ENCODE results near the gene LETM1.

Gene LETM1

DNA sequence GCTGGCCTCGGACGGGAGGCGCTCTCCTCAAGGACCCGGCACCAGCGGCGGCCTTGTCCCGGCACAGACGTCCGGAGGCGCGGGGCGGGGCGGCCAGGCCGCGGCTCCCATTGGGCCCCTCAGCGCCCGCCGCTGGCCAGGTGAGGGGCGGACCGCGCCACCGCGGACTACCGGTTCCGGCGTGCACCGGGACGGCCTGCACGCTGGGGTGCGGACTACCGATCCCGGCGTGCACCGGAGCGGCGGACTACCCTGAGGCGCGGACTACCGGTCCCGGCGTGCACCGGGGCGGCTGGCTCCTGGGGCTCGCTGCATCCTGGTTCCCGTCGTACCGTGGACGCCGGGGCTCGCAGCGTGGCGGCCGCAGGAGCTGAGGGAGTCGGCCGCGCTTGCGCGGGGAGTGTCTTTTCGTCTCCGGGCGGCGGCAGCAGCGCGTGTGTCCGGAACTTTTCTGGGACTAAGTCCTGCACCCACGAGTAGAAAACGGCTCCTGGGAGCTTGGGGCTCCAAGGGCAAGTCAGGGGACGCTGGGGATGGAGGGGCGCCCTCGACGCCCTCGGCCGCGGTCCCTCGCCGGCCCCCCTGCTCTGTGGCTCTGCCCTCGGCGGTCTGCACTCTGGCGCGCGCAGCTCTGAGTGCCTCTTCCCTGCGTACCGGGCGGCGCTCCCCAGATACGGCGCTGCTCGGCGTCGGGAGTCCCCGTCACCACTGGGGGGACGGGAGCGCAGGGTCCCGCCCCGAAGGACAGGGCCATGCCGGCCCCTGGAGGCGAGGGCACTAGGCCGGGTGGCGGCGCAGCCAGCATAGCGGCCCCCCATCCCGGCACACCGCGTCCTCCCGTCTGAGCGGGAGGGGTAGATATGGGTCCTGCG, at the start of gene LETM1:
Gene LETM1, minus strand, starts transcription at position 86 of the 872 bp plus-strand sequence. CDS start 206 bp downstream, outside the sequence.
- peak; percentile 86 for DNase-seq

DNA sequence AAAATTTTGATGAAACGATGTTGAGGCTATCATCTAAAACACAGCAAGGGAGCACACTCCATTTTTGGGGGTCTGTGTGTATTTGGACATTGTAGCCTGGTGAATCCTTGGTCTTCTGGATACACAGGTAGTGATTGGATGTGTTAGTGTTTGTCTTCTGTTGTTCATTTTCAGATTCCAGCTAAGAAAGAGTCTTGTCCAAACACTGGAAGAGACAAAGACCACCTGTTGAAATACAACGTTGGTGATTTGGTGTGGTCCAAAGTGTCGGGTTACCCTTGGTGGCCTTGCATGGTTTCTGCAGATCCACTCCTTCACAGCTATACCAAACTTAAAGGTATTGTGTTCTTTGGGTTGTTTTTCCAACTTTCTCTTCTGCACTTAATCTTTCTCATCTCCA, 48.1 kb upstream of the LETM1 start:
- DNase-seq, result no peak

DNA sequence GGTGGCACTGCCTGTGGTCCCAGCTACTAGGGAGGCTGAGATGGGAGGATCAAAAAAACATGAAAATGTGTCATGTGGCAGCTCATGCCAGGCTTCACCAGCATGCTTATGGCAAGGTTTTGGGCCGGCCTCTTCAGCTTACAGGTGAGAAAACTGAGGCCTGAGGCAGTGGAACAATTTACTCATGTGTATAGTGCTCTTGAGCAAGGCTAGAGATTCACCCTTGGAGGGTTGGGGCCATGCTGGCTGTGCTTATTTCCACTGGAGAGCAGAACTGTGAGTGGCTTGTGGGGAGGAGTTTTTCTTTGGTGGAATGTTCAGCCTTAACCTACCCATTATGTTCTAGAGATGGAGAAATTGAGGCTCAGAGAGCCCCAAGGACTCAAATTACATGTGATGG, 47.1 kb upstream of the LETM1 start:
- DNase-seq, result no peak

DNA sequence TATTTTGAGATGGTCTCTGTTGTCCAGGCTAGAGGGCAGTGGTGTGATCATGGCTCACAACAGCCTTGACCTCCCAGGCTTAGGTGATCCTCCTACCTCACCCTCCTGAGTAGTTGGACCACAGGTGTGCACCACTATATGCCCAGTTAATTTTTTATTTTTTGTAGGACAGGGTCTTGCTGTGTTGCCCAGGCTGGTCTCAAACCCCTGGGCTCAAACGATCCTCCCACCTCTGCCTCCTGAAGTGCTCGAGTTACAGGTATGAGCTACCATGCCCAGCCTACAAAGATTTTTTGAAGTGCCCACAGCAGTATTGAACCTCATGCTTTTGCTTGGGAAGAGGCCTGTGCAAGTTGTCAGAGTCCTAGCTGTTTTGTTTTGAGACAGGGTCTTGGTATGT, 46.3 kb upstream of the LETM1 start:
- DNase-seq, result no peak

DNA sequence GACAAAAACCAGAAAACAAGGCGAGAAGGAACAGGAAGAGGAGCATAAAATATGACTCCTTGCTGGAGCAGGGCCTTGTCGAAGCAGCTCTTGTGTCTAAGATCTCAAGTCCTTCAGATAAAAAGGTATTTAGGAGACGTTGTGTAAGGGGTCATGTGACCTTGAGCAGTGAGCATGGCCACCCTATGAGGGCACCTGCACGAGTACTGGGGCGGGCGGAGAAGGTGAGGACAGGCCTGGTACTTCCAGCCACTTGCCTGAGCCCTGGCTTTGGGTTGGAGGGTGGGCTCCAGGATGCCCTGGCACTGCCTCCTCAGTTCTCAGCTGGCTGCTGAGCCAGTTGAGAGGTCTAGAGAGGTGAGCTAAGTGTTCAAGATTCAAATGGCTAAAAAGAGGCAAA, 45.2 kb upstream of the LETM1 start:
- no peak for DNase-seq

DNA sequence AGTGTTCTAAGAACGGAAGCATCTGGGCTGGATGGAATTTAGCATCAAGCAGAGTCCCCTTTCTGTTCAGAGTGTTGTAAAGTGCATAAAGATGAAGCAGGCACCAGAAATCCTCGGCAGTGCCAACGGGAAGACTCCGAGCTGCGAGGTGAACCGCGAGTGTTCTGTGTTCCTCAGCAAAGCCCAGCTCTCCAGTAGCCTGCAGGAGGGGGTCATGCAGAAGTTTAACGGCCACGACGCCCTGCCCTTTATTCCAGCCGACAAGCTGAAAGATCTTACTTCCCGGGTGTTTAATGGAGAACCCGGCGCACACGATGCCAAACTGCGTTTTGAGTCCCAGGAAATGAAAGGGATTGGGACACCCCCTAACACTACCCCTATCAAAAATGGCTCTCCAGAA, 44.7 kb upstream of the LETM1 start:
- DNase-seq, result no peak

DNA sequence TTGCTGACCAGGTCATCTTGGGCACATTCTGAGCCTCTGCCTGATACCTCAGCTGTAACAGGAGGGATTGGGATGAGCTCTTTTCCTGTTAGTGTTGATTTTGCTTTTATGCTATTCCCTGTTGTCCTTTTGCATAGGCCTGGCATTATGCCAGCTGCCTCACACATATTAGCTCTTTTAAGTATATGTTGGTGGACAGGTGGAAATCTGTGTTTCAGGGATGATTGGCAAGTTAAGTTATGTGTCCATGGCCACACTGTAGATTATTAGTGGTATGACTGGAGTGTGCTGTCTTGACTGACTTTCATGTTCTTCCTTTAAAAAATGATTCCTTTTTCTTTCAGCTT, 44.1 kb upstream of the LETM1 start:
- DNase-seq, result no peak

DNA sequence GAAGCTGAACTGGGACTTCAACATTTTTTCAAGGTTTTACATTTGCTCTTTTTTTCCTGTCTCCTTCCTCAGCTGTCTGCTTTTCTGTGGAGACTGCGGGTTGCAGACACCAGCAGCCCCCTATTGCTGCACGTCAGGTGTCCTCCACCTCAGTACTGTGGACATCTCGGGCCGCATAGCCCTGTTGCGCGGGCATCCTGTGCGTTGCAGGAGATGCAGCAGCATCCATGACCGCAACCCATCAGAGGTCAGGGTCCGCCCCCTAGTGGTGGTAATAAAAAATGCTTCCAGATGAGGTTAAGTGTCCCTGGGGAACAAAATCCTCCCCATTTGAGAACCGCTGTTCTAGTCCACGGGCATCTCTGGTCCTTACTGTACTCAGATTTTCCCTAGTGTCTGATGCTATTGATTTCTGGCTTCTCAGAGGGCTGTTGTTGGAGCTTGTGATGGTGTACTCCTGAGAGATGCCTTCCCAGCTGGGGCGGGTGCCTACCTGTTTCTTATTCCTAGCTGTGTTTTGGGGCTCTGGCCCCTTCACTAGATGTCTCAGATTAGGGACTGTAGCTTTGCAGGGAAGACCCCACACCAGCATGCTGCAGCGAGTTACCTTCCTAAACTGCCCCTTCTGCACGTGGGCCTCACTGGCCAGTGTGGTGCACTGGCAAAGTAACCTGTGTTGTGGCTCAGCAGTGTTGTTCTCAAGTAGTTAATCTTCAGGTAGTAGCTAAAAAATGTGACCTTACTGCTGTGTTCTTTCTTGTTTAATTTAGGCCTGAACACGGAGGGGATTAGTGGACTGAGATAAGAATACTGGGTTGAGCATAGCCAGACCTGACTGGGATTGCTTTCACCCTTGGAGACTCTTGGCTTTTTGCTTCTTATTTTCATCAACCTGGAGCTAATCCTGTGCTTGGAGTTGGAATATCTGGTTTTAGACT, 43.5 kb upstream of the LETM1 start:
- DNase-seq, result peak; percentile 56

DNA sequence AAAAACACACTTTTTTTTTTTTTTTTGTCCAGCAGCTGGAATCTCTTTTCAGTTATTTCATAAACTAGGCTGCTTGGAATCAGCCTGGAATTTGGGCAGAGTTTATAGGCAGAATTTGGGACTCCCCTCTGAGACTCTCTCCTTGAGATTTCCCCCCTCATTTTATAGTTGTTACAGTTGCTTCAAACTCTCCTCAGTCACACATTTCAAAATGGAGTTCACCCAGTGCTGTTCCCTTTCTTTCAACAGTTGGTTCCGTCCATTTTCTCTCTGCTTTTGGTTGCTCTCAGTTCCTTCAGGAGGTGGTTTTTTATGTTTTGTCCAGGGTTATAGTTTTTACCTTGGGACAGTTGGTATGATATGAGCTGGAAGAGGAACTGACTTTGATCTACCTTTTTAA, 42.7 kb upstream of the LETM1 start:
- DNase-seq, result no peak

DNA sequence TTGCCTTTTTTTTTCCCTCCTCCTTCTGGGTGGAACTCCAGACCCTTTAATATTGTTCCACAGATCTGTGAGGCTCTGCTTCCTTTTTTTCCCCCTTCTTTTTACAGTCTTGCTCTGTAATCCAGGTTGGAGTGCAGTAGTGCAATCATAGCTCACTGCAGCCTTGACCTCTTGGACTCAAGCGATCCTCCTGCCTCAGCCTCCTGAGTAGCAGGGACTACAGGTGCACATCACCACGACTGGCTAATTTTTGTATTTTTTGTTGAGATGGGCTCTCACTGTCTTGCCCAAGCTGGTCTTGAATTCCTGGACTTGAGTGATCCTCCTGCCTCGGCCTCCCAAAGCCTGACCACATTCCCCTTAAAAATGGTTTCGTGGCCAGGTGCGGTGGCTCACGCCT, 42.1 kb upstream of the LETM1 start:
- DNase-seq, result no peak

DNA sequence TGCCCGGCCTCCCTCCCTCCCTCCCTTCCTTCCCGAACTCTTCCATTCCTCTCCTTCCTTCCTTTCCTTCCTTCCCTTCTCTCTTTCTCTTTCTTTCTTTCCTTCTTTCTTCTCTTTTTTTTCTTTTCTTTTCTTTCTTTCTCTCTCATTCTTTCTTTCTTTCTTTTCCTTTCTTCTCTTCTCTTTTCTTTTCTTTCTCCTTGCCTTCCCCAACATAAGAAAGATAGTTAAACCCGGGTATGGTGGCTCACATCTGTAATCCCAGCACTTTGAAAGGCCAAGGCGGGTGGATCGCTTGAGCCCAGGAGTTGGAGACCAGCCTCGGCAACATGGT, 40.7 kb upstream of the LETM1 start:
- DNase-seq, result no peak

DNA sequence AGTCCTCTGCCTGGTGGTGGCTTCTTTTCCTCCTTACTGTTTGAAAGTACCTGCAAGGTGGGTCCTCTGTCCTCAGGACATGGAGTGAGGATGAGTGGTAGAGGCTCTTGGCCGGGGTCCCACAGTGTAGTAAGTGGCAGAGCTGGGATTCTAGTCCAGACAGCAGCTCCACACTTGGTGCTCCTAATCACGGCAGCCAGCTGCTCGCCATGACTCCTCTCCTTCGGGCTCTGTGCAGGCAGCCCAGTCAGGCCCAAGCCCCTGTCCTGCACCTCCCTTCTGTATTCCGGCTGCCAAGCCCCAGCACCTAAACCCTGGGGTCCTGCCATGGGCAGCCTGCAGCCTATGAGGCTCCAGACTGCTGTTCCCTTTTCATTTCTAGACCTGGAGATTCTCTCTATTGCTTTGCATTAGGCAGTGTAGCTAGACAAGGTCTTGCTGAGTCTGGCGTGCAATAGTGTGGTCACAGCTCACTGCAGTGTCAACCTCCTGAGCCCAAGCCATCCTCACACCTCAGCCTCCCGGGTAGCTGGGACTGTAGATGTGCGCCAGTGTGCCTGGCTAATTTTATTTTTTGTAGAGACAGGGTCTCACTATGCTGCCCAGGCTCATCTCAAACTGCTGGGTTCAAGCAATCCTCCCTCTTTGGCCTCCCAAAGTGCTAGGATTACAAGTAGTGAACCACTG, 40.2 kb upstream of the LETM1 start:
- DNase-seq, result no peak

DNA sequence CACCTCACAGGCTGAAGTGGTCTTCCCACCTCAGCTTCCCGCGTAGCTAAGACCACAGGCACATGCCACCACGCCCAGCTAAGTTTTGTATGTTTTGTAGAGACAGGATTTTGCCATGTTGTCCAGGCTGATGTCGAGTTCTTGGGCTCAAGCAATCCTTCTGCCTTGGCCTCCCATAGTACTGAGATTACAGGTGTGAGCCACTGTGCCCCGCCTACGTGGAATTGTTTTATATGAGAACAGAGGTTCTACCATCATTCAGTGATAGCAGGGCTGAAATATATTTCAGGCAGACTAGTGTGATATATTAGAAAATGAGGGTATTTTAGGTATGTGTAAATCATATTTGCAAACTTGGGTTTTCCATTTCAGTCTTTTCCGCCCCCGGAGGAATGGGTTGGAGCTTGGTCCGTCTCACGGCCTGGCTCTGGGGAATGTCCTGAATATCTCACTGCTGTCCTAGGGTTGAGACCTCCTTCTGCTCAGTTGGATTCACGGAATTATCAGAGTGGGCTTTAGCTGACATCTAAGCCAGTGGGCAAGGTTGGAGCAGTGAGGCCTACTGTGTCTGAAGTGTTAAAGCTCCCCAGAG, 35.1 kb upstream of the LETM1 start:
- DNase-seq, result no peak

DNA sequence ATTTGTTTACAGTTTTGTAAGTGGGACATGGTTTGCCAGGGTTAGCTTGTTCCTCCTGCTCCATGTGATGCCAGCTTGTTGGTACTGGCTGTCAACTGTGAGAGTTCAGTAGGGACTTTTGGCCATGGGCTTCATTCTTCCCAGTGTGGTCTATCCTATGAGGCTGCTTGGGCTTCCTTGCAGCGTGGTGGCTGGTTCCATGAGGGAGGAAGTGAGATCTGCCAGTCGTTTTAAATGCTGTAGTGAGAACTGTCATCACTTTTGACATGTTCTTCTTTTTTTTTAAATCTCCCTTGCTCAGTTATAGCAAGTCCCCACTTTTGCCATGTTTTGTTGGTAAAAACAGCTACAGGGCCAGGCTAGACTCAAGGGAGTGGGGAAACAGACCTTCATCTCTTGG, 31.1 kb upstream of the LETM1 start:
- no peak for DNase-seq

DNA sequence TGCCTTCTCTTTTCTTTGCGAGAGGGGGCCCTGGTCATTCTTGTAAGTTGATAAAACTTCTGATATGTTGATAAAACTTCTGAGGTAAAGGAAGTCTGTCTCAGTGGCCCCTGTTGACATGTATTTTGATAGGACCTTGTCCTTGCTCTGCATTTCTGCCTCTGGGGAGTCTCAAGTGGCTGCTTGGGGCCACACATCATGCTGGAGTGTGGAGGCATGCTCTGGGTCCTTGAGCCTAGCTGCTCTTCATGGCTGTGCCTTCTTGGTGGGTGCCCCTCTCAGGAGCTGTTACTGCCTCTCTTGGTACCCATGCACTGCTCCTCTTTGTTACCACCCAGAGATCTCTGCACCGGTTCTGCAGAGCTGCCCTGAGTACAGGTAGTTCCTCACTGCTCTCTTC, 29.5 kb upstream of the LETM1 start:
- DNase-seq, result no peak

DNA sequence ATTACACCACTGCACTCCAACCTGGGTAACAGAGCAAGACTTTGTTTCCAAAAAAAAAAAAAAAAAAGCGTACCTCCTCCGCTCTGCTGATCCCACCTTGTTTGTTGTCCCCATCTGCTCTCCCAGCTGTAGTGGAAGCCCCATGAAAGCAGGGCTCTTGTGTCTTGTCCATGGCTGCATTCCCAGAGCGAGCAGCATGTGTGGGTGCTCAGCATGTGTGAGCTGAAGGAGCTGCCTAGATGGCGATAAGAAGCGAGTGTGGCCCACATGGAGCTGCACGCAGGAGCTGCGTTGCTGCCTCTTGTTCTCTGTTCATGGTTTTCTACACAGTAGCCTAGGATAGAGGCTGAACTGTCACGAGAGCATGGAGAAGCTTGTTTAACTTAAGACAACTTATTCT, 27.6 kb upstream of the LETM1 start:
- DNase-seq, result no peak

DNA sequence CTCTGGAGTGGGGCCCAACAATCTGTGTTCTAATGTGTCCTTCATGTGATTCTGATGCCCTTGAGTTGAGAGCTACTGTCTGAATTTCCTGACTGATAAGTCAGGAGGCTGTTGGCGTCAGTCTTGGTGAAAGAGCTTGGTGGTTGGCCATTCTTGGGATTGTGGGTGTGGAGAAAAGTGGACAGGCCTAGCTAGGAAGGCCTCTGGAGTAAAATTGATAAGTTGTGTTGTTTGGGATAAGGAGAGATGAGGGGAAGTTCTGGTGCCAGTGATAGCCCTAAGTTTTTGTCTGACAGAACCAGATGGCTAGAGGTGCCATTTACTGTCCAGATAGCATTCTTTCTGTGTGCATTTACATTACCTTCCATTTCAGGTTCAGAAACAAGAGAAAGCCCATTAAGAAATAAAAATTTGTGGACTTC, 26.9 kb upstream of the LETM1 start:
- DNase-seq, result no peak

DNA sequence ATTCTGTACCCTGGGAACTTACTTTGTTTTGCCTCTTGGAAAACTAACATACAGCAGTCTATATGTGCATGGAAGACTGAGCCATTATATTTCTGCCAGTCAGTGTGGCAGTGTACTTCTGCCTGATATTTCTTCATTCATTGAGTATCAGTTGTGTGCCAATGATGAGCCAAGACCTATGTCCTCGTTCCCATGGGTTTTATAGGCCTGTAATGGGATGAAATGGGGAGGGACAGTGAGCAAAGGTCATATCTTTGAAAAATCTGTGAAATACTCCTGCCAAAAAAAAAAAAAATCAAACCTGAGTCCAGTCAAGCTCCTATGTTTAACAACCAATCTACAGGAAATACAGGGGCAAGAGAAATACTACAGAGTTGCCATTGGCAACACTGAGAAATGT, 24.4 kb upstream of the LETM1 start:
- no peak for DNase-seq

DNA sequence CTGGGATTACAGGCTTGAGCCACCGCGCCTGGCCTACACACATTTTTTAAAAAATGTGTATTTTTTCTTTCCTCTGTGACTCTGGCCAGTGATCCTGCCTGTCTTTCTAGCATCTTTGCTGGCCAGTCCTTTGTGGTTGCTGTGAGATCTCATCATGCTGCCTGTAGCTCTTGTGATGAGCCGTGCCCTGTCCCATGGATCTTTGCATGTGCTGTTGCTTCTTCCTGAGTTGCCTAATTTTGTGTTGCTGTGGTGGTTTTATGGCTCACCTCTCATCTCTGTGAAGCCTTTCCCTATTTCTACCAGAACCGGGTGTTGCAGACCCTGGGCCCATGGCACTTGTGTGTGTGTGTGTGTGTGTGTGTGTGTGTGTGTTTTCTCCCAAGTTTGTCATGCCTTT, 23.5 kb upstream of the LETM1 start:
- DNase-seq, result no peak

DNA sequence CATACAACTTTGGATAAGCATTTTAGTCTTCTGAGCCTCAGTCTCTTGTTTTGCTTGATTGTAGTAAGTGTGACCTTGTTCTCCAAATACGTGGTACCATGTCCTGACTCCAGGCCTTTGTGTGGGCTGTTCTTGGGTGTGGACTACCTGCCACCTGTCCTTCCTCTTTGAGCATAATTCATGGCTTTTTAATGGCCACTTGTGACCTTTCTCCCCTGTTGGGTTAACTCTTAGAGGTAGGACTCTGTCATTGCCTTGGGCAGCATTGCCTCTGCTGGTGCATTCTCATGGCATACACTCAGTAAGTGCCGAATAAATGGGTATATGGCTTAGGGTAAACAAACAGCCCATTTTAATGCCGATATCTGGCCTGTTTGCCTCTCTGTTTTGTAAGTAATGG, 18.2 kb upstream of the LETM1 start:
- no peak for DNase-seq

DNA sequence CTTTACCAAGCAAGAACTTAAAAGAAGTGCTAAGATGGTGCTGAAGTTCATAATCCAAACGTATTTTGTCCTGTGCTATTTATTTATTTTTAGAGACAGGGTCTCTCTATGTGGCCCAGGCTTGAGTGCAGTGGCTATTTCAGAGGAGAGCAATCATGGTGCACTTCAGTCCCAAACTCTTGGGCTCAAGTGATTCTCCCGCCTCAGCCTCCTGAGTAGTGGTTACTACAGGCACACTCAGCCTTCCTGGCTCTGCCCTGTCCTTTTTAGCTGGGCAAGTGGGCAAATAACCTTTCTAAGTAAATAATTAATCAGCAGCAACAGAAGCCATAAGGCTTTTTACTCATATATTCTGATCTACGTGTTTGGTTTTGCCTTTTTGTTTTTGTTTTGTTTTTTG, 17.8 kb upstream of the LETM1 start:
- DNase-seq, result no peak

DNA sequence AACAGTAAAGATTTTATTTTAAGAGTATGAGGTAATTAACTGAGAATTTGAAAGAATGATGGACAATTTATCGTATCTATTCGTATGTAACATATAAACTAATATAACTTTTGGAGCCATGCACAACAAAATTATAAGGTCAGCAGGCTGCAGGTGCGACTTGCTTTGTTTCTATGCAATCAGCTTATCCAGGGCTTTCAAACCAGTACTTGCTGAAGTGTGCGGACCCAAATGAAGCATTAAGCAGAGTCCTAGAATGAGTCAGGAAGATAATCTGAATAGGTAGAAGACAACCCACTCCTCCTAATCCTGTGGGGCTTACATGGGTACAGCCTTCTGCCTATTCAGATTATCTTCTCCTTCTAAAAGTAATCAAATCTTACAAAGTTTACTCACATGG, 17.3 kb upstream of the LETM1 start:
- no peak for DNase-seq

DNA sequence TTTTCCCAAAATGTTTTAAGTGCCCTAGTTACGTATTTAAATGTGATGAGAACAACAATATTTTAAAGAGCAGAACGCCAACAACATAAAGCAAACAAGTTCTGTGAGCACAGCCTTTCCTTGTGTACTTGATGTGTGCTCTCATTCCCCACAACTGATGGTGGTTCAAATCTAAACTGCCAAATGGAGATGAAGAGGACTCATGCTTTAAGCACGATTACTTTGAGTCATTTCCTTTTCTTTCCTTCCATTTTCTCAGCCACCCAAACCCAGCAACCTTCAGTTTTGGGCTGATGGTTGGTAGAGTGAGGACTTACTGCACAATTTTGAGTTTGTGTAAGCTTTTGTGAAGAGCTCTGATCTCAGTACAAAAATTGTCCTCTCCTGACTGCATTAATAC, 16.9 kb upstream of the LETM1 start:
- peak; percentile 27 for DNase-seq
